ENCODE data around the gene RCE1. TPM values are rescaled to one million over a fixed set of nuclear protein-coding genes. Genes with fewer than 3 reads are reported as not detected.

Gene RCE1
- total RNA-seq, 2 donors from 2014 or later = 27.1 to 50.0 TPM

DNA sequence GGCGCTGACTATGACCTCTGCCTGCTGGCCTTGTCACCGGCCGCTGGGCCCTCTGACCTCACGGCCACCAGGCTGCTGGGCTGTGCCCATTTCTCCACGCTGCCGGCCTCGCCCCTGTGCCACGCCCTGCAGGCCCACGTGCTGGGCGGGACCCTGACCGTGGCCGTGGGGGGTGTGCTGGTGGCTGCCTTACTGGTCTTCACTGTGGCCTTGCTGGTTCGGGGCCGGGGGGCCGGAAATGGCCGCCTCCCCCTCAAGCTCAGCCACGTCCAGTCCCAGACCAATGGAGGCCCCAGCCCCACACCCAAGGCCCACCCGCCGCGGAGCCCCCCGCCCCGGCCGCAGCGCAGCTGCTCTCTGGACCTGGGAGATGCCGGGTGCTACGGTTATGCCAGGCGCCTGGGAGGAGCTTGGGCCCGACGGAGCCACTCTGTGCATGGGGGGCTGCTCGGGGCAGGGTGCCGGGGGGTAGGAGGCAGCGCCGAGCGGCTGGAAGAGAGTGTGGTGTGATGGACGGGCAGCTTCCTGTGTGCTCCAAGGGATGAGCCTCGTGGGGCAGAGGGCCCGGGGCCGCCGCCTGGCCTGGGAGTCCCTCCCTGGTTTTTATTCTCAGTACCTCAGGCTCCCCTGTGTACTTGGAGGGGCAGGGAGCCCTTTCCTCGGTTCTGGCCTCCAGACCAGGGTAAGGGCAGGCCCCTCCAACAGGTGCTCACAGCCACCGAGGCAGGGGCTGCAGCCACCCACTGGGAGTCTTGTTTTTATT, 16.6 kb downstream of the RCE1 start:
- Histone ChIP-seq H3K4me1 (replicated peaks) (no peaks in the 10 kb centered on the region), H3K9me3 (no peaks in the 10 kb centered on the region), H3K27ac (no peak overlapping the region), H3K36me3 (no peaks in the 10 kb centered on the region), H3K27me3 (replicated peaks; ENCODE audit: insufficient read depth) (no peaks in the 10 kb centered on the region), H3K4me3 (no peak overlapping the region)
- no peak for DNase-seq (ENCODE audit: low spot score)
- 90% methylated on average over 33 of the region's 41 CpGs for WGBS
- intact Hi-C loops (cut with DNase I) = loop anchor here (5.0 kb wide), 1 partner anchor 102 kb away; no protein-coding TSS in a partner anchor
- TF ChIP-seq POLR2AphosphoS5 (IDR thresholded peaks at IDR 0.05) (no peak), POLR2A (IDR thresholded peaks at IDR 0.05) (no peak)
- TF ChIP-seq, protein P1, sequence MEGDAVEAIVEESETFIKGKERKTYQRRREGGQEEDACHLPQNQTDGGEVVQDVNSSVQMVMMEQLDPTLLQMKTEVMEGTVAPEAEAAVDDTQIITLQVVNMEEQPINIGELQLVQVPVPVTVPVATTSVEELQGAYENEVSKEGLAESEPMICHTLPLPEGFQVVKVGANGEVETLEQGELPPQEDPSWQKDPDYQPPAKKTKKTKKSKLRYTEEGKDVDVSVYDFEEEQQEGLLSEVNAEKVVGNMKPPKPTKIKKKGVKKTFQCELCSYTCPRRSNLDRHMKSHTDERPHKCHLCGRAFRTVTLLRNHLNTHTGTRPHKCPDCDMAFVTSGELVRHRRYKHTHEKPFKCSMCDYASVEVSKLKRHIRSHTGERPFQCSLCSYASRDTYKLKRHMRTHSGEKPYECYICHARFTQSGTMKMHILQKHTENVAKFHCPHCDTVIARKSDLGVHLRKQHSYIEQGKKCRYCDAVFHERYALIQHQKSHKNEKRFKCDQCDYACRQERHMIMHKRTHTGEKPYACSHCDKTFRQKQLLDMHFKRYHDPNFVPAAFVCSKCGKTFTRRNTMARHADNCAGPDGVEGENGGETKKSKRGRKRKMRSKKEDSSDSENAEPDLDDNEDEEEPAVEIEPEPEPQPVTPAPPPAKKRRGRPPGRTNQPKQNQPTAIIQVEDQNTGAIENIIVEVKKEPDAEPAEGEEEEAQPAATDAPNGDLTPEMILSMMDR (IDR thresholded peaks at IDR 0.05) = no peak

DNA sequence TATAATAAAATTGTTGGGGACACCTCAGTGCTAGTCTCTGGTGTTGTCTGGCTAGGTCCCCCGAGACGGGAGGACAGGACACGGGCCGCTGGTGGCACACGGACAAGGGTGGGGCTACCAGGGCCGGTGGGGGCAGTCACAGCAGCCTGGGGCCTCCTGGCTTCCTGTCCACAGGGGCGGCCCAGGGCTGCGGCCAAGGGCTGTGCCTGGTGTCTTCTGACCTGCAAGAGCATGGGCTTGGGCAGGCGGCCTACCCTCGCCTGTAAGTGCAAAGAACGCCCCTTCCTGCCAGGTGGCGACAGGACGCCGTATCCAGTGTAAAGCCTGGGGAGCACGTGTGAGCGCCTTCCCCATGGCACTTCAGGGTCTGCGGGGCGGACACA, 17.2 kb downstream of the RCE1 start:
- H3K36me3 ChIP-seq = no peaks in the 10 kb centered on the region
- H3K27ac ChIP-seq = no peak overlapping the region
- 80% methylated on average over 14 of the region's 18 CpGs for WGBS
- no peaks in the 10 kb centered on the region for H3K4me1 ChIP-seq (replicated peaks)
- TF ChIP-seq, protein P1 (IDR thresholded peaks at IDR 0.05) = no peak
- no peak for TF ChIP-seq POLR2A (IDR thresholded peaks at IDR 0.05)
- no peak for TF ChIP-seq POLR2AphosphoS5 (IDR thresholded peaks at IDR 0.05)
- H3K4me3 ChIP-seq = no peak overlapping the region
- DNase-seq (ENCODE audit: low spot score) = no peak
- intact Hi-C loops (cut with DNase I) = no loop called here
- H3K9me3 ChIP-seq = no peaks in the 10 kb centered on the region
- no peaks in the 10 kb centered on the region for H3K27me3 ChIP-seq (replicated peaks; ENCODE audit: insufficient read depth)

DNA sequence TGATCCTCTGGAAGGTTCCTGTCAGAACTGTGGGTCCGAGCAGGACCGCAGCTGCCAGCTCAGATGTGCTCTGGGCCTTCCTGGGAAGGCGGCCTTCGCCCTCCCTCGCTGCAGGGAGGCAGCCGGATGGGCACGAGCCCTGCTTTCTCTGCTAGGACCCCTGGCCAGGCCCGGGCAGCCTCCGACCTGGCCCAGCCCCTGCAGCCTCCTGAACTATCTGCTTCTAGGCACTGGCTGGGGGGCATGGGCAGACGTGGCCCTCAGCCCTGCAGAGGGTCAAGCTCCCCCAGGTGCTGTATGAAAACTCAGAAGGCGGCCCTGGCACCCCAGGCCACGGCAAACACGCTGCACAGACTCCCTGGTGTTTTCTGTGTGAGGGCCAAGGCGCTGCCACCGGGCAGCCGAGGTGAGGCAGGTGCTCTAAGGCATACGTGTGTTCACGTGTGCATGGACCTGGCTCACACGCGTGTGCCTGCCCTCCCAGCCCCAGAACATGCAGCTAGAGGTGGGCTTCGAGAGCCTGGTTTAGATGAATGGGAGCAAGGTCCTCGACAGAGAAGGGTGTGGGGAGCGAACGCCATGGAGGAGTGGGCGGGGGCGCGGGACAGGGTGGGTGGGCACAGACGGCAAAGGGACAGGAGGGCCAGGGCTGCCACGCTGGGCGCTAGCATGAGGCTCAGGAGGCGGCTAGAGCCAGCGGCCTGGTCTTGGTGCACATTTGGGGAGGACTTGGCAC, 18.0 kb downstream of the RCE1 start:
- WGBS = 91% methylated on average over 32 of the region's 32 CpGs
- Histone ChIP-seq H3K36me3 (no peaks in the 10 kb centered on the region), H3K27me3 (replicated peaks; ENCODE audit: insufficient read depth) (no peaks in the 10 kb centered on the region), H3K4me3 (no peak overlapping the region), H3K9me3 (no peaks in the 10 kb centered on the region), H3K27ac (no peak overlapping the region), H3K4me1 (replicated peaks) (no peaks in the 10 kb centered on the region)
- TF ChIP-seq POLR2AphosphoS5 (IDR thresholded peaks at IDR 0.05) (no peak), POLR2A (IDR thresholded peaks at IDR 0.05) (no peak)
- TF ChIP-seq, protein P1 (IDR thresholded peaks at IDR 0.05) = no peak
- no peak for DNase-seq (ENCODE audit: low spot score)
- intact Hi-C loops (cut with DNase I) = no loop called here

DNA sequence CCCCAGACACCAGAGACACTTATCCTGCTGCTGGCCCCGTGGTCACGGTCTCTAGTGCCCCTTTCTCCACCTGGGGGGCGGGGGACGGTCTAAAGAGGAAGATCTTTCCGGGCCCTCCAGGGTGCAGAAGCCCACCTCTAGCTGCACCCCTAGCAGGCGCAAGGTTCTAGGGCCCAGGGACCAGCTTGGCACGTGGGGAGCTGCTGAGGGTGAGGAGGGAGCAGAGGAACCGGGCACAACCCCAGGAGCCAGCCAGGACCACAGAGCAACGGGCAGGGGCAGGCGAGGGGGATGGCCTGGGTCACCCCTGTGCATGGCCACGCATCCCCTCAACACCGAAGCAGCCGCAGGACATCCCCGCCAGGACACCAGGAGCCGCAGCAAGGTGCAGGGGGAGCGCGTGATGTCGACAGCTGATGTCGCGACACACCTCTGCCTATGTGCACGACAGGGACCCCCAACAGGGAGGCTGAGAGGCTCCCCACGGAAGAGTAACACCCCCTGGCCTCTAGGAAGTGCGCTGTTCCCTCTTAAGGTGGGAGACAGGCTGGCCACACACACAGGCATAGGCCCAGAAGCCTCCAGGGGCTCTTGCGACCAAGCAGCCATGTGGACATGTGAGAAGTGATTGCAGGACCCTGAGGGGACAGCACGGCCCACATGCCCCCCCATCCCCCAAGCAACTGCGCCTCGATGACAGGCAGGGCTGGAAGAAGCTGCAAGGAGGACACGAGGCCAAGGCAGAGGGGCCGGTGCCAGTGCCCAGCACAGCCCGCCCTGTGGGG, 18.7 kb downstream of the RCE1 start:
- Histone ChIP-seq H3K27me3 (replicated peaks; ENCODE audit: insufficient read depth) (no peaks in the 10 kb centered on the region), H3K36me3 (no peaks in the 10 kb centered on the region), H3K4me1 (replicated peaks) (no peaks in the 10 kb centered on the region), H3K9me3 (no peaks in the 10 kb centered on the region), H3K27ac (no peak overlapping the region), H3K4me3 (no peak overlapping the region)
- TF ChIP-seq POLR2A (IDR thresholded peaks at IDR 0.05) (no peak), POLR2AphosphoS5 (IDR thresholded peaks at IDR 0.05) (no peak)
- TF ChIP-seq, protein P1 (IDR thresholded peaks at IDR 0.05) = no peak
- DNase-seq (ENCODE audit: low spot score) = no peak
- intact Hi-C loops (cut with DNase I) = no loop called here
- WGBS = 91% methylated on average over 30 of the region's 30 CpGs
